HAP-1 (cell line): Measurements from ENCODE around the gene DCP1A.

ENCODE experiments used
- DNase-seq, 2 experiments: peaks; one replicate each; pipeline ENCODE4 v3.0.0-alpha.2; 2016 to 2020; ENCODE audit warnings: low spot score in 2 of 2
- H3K27me3 ChIP-seq: fragments of 250-450 bp; sonication (Bioruptor Pico); 2 replicates; pipeline ENCODE4 v1.5.1; 2020; ENCODE audit warnings: low read depth, mild to moderate bottlenecking, moderate library complexity
- H3K36me3 ChIP-seq: fragments of 250-450 bp; sonication (Bioruptor Pico); replicated peaks from 2 replicates; pipeline ENCODE4 v1.5.1; 2020; ENCODE audit warnings: mild to moderate bottlenecking
- H3K4me1 ChIP-seq: fragments of 250-450 bp; sonication (Bioruptor Pico); 2 replicates; pipeline ENCODE4 v1.5.1; 2020; ENCODE audit warnings: mild to moderate bottlenecking
- H3K4me3 ChIP-seq: fragments of 250-450 bp; sonication (Bioruptor Pico); 2 replicates; pipeline ENCODE4 v1.5.1; 2020; ENCODE audit warnings: mild to moderate bottlenecking, moderate library complexity
- H3K9me3 ChIP-seq: fragments of 250-450 bp; sonication (Bioruptor Pico); 2 replicates; pipeline ENCODE4 v1.5.1; 2020; ENCODE audit warnings: mild to moderate bottlenecking, moderate library complexity
- in situ Hi-C: fragments of 300-500 bp; cut with MboI; formaldehyde crosslinking; loops from 3 replicates; pipeline ENCODE4 v1.14.3; 2020; ENCODE audit warnings: low sequenced_read_pairs, inconsistent platforms, mixed read lengths

The DCP1A gene

DNA sequence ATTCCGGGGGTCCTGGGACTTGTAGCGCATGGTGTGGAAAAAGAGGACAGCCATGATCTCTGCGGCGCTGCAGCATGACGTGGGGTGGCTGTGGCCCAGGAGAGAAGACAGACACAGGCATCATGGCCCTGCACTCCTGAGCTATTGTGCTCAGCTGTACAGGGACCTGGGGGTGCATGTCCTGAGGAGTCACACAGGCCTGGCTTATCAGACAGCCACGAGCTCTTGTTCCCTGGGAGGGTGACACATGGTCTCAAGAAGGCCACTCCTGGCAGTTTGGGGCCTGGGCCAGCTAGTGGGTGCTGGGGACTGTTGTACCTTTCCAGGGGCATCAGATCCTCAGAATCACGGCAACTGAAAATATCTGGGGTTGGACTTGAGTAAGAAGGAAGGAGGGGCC is 105.2 kb downstream of the DCP1A start:
- Histone ChIP-seq H3K4me3 (no peak overlapping the region), H3K9me3 (no peaks in the 10 kb centered on the region), H3K4me1 (no peaks in the 10 kb centered on the region), H3K36me3 (peaks cover 82% of the 10 kb centered on the region), H3K27me3 (no peaks in the 10 kb centered on the region)
- no peak for DNase-seq
- in situ Hi-C loops = no loop called here

DNA sequence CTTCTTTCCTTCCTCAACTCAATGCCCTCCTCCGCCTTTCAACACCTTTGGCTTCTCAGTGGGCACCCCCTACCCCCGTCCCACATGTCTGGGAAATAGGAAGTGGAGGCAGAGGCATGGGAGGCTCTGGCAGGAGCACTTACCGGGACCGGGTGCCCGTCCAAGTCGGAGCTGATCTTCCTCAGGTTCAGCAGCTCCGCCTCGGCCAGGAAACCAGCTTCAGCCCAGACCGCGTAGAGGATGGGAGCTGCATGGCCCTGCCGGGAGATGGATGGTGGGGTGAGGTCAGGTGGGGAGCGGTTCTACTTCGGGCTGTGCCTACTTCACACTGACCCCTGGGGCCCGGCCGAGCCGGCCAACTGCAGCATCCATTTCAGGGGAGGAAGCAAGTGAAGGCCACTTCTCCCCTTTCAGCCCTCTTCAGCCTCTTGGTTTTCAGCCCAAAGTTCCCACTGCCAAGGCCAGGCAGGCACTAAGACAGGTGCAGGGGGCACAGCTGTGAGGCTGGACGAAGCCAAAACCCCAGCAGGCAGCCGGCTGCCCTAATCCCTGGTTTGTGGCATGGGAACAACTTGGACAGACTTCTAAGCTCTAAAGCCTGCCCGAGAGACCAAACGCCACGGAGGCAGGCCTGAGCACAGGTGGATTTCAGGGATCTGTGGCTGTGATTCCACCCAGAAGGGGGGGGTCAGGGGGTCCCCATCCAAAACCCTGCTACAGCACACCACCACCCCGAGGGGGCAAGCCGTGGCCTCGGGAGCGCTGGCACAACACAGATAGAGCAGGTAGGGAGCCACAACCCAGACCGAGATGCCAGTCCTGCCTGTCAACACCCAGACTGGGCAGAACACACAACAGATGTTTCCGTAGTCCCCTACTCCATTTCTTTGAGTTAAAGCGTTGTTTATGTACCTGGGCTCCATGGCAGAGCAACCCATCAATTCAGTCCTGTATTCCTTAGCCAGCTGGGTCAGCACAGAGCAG is 106.1 kb downstream of the DCP1A start:
- Histone ChIP-seq H3K27me3 (no peaks in the 10 kb centered on the region), H3K9me3 (no peaks in the 10 kb centered on the region), H3K4me3 (no peak overlapping the region), H3K36me3 (peaks cover 88% of the 10 kb centered on the region), H3K4me1 (no peaks in the 10 kb centered on the region)
- in situ Hi-C loops = no loop called here
- DNase-seq = no peak

DNA sequence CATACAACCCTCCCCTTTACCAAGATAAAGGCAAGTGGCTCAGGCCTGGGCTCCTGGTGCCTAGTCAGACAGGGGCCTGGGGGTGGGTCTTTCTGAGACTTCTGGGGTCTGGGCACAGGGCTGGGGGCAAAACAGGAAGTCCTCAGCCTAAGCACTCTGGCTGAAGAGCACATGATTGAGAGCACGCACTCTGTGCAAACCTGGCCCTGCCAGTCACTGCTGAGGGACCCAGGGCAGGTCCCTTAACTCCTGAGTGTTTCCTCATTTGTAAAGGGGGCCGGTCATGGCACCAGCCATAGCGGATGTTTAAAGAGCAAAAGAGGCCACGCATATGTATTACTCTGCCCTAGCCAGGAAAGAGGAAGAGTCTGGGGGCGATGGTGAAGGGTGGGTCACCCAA is 107.5 kb downstream of the DCP1A start:
- no peak for DNase-seq
- Histone ChIP-seq H3K36me3 (peaks cover 90% of the 10 kb centered on the region), H3K27me3 (no peaks in the 10 kb centered on the region), H3K9me3 (no peaks in the 10 kb centered on the region), H3K4me1 (no peaks in the 10 kb centered on the region), H3K4me3 (no peak overlapping the region)
- in situ Hi-C loops = no loop called here

DNA sequence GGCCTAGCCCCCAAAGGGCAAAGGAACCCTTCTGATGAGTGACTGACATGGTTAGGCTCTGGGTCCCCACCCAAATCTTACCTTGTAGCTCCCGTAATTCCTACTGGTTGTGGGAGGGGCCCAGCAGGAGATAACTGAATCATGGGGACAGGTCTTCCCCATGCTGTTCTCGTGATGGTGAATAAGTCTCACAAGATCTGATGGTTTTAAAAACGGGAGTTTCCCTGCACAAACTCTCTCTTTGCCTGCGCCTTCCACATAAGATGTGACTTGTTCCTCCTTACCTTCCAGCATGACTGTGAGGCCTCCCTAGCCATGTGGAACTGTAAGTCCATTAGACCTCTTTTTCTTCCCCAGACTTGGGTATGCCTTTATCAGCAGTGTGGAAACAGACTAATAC is 108.5 kb downstream of the DCP1A start:
- no peaks in the 10 kb centered on the region for H3K9me3 ChIP-seq
- no peaks in the 10 kb centered on the region for H3K4me1 ChIP-seq
- no peak overlapping the region for H3K4me3 ChIP-seq
- H3K27me3 ChIP-seq = no peaks in the 10 kb centered on the region
- in situ Hi-C loops = no loop called here
- no peak for DNase-seq
- H3K36me3 ChIP-seq = peaks cover 92% of the 10 kb centered on the region

DNA sequence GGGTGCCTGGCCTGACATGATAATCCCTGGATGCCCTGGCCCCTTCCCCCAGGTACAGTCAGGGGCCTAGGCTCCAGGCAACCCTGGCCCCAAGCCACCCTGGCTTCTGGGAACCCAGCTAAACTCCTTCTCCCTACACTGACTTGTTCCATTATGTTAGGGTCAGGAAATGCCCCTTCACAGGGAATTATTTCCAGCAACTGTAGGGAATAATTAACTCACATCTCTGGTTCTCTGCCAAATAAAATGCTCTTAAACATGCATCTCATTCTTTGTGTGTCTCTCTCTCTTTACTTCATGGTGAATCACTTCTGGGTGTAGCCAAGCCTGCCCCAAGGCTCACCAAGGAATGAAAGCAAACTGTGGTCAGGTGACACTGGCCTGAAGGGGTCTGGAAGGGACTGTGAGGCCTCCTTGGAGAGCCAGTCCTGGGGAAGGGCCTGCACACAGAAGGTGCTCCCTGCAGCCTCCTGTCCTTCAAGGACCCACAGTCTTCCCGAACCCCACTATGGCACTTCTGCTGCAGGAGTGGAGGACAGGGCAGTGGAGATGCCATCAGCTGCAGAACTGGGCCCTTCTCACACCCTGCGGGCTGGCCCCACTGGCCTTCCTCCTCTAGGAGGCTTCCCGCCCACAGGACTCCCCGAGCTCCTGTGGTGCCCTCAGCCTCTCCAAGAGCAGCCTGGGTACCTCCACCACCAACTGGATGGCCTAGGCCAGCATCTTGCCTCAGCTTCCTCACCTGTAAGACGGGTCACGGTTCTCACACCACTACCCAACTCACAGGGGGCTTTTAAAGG is 109.1 kb downstream of the DCP1A start:
- H3K4me1 ChIP-seq = no peaks in the 10 kb centered on the region
- in situ Hi-C loops = no loop called here
- no peak for DNase-seq
- H3K4me3 ChIP-seq = no peak overlapping the region
- H3K9me3 ChIP-seq = no peaks in the 10 kb centered on the region
- peaks cover 94% of the 10 kb centered on the region for H3K36me3 ChIP-seq
- no peaks in the 10 kb centered on the region for H3K27me3 ChIP-seq

DNA sequence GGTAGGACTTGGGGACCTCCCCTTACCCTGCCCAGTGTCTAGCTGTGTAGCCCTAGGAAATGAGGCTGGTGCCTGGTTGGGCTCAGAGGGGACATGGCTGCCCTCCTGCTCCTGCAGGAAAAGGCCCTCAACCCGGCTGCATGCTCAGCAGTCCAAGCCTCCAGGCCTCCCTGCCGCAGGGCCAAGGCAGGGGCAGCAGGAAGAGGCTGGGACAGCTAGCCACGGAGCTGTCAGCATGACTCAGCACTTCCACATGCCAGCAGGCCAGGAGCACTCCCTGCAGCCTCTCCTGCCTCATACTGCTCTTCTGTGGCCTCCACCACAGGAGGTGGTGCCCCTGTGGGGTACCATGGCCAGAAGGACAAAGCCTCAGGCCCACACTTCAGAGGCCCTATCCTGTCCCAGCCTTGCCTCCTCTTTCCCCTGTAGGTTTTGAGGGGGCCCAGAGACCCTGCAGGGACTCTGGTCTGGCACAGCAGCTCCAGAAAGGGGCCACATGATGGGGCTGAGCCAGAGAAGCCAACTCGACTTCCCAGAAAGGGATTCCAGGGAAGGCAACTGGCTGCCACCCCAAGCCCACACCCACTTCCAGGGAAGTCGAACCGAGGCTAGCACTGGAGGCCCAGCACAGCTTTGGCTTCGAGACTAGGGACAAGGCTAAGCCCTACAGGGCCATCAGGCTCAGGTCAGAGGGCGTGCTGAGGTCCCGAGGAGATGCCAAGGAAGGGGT is 111.1 kb downstream of the DCP1A start:
- no peaks in the 10 kb centered on the region for H3K9me3 ChIP-seq
- peaks cover 96% of the 10 kb centered on the region for H3K36me3 ChIP-seq
- H3K4me3 ChIP-seq = no peak overlapping the region
- in situ Hi-C loops = no loop called here
- no peaks in the 10 kb centered on the region for H3K4me1 ChIP-seq
- DNase-seq = no peak
- no peaks in the 10 kb centered on the region for H3K27me3 ChIP-seq

DNA sequence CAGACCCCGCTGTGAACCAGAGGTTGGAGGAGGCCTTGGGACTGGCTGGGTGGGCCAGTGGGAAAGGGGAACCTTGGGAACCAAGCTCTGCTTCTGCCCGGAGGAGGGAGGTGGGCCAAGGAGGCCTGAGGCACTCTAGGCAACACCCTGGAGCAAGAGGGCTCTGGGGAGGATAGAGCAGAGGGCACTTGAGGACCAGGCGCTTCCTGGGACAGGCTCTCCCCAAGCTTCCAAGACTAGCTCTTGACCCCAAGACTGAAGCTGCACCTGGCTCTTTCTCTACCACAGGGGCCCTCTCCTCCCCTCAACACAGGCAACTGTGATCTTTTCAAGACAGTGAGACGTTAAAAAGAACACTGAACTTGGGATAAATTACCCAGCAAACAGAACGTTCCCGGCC is 111.8 kb downstream of the DCP1A start:
- Histone ChIP-seq H3K4me3 (no peak overlapping the region), H3K27me3 (no peaks in the 10 kb centered on the region), H3K9me3 (no peaks in the 10 kb centered on the region), H3K36me3 (peaks cover 96% of the 10 kb centered on the region), H3K4me1 (no peaks in the 10 kb centered on the region)
- no peak for DNase-seq
- in situ Hi-C loops = no loop called here

DNA sequence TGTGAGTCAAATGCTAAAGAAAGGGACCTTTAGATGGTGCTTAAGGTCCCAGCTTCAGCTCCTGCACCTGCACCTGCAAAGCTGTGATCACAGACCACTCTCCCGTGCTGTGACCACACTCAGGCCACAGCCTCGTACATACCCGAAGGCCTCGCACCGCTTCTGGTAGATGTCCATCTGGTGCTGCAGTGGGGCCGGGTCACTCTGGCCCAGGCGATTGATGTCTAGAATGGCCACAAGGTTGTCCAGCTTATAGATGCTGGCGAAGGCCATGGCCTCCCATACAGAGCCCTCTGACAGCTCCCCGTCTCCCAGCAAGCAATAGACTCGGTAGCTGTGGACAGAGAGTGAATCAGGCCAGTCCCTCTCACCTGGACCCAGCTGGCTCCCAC is 112.5 kb downstream of the DCP1A start:
- Histone ChIP-seq H3K4me1 (no peaks in the 10 kb centered on the region), H3K36me3 (peaks cover 96% of the 10 kb centered on the region), H3K9me3 (no peaks in the 10 kb centered on the region), H3K27me3 (no peaks in the 10 kb centered on the region), H3K4me3 (no peak overlapping the region)
- no peak for DNase-seq
- in situ Hi-C loops = no loop called here

DNA sequence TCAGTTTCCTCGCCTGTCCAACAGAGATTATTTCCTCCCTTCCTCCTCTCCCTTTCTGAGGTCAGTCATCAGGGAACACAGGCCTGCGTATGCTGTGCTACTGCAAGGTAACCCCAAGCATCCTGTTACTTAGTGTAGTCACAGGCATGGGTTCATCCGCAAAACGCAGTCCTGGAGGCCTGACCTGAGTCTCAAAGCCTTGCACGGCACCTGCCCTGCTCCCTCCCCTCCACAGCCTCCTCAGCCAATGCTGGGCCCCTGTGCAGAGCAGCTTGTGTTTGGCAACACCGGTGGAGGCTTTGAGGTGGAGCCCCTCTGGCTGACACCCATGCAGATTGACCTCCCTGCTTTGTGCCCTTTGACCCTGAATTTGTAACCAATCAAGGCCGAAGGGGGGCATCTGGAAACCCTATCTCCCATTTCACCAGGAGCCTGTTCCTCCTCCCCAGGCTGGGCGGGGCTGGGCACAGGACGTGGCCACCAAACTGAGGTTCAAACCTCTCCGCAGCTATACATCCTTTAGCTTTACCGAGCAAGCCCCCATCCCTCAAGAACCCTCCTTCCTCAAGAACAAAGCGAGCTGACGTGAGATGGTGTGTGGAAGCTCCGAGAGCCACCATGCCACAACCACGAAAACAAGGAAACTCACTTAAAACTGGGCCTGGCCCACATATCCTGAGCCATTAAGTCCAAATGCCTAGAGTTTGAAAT is 113.1 kb downstream of the DCP1A start:
- H3K9me3 ChIP-seq = no peaks in the 10 kb centered on the region
- no peak for DNase-seq
- in situ Hi-C loops = no loop called here
- H3K27me3 ChIP-seq = no peaks in the 10 kb centered on the region
- no peaks in the 10 kb centered on the region for H3K4me1 ChIP-seq
- no peak overlapping the region for H3K4me3 ChIP-seq
- H3K36me3 ChIP-seq = peaks cover 96% of the 10 kb centered on the region
